ENCODE measurements around the gene KRT7.

DNA sequence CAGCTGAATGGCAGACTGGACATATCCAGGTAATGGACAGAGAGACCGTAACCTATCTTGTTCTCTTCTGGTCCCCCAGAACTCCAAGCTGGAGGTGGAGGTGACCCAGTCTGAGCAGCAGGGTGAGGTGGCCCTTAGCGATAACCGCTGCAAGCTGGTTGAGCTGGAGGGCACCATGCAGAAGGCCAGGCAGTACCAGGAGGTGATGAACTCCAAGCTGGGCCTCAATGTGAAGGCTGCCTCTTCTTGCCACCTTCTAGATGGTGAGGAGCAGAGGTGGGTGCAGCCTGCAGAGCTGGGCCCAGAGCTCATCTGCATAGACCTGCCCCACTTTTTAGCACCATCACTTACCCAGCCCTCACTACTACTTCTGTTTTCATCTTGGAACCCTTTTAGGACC lies 34.2 kb downstream of the KRT7 start:
- TF ChIP-seq EZH2phosphoT487 (IDR thresholded peaks at IDR 0.05; ENCODE audit: insufficient read depth, low read depth) (no peak), EZH2 (IDR thresholded peaks at IDR 0.05; ENCODE audit: insufficient read depth, poor library complexity, severe bottlenecking) (no peak)

All from GM23248 (cell line).